ENCODE measurements around the gene CANX. TPM values are rescaled to one million over a fixed set of nuclear protein-coding genes. Genes with fewer than 3 reads are reported as not detected.
A peak's percentile ranks its signal among the peaks of the same experiment; 100 is the strongest.

The CANX gene
- total and polyA plus RNA-seq, 2 of the 13 experiments (the other 11 are each of a cell fraction or from before 2014, with no cell fraction given), result 477 to 680 TPM

DNA sequence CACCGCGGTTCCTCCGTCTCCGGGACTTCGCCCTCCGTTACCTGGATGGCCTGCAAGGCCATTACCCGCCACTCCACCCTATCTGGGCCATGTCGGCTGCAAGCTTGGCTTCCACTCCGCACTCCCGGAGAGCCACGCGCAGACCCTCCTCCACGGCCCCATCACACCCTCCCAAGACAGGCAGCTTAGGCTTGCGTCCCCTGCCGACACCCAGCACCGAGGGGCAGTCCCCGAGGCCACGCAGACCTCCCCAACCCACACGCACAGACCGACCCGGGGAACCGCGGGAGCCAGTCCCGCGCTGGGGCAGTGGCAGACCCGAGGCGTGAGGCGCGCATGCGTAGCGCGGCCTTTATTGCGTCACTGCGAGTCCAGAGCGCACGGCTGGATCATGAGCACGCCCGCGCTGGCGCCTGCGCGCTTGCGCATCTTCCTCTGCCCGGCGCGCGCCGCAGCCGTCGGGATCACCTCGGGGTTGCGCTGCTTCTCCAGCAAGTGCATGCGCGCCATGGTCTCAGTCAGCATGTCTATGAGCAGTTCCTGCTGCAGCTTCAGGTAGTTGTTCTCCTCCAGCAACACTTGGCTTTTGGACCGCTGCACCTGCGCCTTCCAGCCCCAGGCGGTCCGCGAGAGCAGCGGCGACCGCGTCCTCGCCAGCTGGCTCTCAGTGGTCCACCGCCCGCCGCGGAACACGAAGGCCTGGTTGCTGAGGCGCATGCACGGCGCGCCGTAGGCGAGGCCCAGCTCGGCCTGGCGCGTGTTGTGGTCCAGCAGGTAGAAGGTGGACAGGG is 20.3 kb upstream of the CANX start (continued):
- TF ChIP-seq, protein P1, sequence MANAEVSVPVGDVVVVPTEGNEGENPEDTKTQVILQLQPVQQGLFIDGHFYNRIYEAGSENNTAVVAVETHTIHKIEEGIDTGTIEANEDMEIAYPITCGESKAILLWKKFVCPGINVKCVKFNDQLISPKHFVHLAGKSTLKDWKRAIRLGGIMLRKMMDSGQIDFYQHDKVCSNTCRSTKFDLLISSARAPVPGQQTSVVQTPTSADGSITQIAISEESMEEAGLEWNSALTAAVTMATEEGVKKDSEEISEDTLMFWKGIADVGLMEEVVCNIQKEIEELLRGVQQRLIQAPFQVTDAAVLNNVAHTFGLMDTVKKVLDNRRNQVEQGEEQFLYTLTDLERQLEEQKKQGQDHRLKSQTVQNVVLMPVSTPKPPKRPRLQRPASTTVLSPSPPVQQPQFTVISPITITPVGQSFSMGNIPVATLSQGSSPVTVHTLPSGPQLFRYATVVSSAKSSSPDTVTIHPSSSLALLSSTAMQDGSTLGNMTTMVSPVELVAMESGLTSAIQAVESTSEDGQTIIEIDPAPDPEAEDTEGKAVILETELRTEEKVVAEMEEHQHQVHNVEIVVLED (CRISPR knock-in tag; IDR thresholded peaks at IDR 0.05; ENCODE audit: borderline replicate concordance), result peak; percentile 93
- TF ChIP-seq ZNF296 (CRISPR knock-in tag; conservative IDR thresholded peaks at IDR 0.05) (no peak; the same call in 1 of the 2 replicates), NFE2 (CRISPR knock-in tag; IDR thresholded peaks at IDR 0.05) (no peak), POLR2AphosphoS2 (IDR thresholded peaks at IDR 0.05; ENCODE audit: low read depth, low read length) (no peak), FOSL1 (CRISPR knock-in tag; IDR thresholded peaks at IDR 0.05; ENCODE audit: borderline replicate concordance) (no peak), ZBTB7B (CRISPR knock-in tag; IDR thresholded peaks at IDR 0.05) (peak; percentile 85), KAT2B (IDR thresholded peaks at IDR 0.05; ENCODE audit: borderline replicate concordance, low read depth, low read length) (no peak), SKI (IDR thresholded peaks at IDR 0.05; ENCODE audit: partially characterized antibody) (peak; percentile 31), PITX1 (CRISPR knock-in tag; IDR thresholded peaks at IDR 0.05) (peak; percentile 53; the same call in 1 of the 2 replicates), TSC22D2 (CRISPR knock-in tag; IDR thresholded peaks at IDR 0.05; ENCODE audit: borderline replicate concordance) (peak; percentile 14; the same call in 1 of the 2 replicates), IKZF4 (CRISPR knock-in tag; IDR thresholded peaks at IDR 0.05; ENCODE audit: borderline replicate concordance, low read depth, not compliant biosample characterization) (peak; percentile 30), RARA (CRISPR knock-in tag; IDR thresholded peaks at IDR 0.05) (peak; percentile 16; the same call in 1 of the 2 replicates)
- TF ChIP-seq, protein P2, sequence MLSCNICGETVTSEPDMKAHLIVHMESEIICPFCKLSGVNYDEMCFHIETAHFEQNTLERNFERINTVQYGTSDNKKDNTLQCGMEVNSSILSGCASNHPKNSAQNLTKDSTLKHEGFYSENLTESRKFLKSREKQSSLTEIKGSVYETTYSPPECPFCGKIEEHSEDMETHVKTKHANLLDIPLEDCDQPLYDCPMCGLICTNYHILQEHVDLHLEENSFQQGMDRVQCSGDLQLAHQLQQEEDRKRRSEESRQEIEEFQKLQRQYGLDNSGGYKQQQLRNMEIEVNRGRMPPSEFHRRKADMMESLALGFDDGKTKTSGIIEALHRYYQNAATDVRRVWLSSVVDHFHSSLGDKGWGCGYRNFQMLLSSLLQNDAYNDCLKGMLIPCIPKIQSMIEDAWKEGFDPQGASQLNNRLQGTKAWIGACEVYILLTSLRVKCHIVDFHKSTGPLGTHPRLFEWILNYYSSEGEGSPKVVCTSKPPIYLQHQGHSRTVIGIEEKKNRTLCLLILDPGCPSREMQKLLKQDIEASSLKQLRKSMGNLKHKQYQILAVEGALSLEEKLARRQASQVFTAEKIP (CRISPR knock-in tag; IDR thresholded peaks at IDR 0.05; ENCODE audit: borderline replicate concordance), result no peak
- TF ChIP-seq, protein P3, sequence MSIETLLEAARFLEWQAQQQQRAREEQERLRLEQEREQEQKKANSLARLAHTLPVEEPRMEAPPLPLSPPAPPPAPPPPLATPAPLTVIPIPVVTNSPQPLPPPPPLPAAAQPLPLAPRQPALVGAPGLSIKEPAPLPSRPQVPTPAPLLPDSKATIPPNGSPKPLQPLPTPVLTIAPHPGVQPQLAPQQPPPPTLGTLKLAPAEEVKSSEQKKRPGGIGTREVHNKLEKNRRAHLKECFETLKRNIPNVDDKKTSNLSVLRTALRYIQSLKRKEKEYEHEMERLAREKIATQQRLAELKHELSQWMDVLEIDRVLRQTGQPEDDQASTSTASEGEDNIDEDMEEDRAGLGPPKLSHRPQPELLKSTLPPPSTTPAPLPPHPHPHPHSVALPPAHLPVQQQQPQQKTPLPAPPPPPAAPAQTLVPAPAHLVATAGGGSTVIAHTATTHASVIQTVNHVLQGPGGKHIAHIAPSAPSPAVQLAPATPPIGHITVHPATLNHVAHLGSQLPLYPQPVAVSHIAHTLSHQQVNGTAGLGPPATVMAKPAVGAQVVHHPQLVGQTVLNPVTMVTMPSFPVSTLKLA (IDR thresholded peaks at IDR 0.05), result peak; percentile 62
- TF ChIP-seq, protein P4, sequence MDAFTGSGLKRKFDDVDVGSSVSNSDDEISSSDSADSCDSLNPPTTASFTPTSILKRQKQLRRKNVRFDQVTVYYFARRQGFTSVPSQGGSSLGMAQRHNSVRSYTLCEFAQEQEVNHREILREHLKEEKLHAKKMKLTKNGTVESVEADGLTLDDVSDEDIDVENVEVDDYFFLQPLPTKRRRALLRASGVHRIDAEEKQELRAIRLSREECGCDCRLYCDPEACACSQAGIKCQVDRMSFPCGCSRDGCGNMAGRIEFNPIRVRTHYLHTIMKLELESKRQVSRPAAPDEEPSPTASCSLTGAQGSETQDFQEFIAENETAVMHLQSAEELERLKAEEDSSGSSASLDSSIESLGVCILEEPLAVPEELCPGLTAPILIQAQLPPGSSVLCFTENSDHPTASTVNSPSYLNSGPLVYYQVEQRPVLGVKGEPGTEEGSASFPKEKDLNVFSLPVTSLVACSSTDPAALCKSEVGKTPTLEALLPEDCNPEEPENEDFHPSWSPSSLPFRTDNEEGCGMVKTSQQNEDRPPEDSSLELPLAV (CRISPR knock-in tag; conservative IDR thresholded peaks at IDR 0.05; ENCODE audit: low read depth), result no peak; the same call in 1 of the 2 replicates
- TF ChIP-seq, protein P5, sequence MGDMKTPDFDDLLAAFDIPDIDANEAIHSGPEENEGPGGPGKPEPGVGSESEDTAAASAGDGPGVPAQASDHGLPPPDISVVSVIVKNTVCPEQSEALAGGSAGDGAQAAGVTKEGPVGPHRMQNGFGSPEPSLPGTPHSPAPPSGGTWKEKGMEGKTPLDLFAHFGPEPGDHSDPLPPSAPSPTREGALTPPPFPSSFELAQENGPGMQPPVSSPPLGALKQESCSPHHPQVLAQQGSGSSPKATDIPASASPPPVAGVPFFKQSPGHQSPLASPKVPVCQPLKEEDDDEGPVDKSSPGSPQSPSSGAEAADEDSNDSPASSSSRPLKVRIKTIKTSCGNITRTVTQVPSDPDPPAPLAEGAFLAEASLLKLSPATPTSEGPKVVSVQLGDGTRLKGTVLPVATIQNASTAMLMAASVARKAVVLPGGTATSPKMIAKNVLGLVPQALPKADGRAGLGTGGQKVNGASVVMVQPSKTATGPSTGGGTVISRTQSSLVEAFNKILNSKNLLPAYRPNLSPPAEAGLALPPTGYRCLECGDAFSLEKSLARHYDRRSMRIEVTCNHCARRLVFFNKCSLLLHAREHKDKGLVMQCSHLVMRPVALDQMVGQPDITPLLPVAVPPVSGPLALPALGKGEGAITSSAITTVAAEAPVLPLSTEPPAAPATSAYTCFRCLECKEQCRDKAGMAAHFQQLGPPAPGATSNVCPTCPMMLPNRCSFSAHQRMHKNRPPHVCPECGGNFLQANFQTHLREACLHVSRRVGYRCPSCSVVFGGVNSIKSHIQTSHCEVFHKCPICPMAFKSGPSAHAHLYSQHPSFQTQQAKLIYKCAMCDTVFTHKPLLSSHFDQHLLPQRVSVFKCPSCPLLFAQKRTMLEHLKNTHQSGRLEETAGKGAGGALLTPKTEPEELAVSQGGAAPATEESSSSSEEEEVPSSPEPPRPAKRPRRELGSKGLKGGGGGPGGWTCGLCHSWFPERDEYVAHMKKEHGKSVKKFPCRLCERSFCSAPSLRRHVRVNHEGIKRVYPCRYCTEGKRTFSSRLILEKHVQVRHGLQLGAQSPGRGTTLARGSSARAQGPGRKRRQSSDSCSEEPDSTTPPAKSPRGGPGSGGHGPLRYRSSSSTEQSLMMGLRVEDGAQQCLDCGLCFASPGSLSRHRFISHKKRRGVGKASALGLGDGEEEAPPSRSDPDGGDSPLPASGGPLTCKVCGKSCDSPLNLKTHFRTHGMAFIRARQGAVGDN (CRISPR knock-in tag; IDR thresholded peaks at IDR 0.05), result peak; percentile 100
- TF ChIP-seq, protein P6, sequence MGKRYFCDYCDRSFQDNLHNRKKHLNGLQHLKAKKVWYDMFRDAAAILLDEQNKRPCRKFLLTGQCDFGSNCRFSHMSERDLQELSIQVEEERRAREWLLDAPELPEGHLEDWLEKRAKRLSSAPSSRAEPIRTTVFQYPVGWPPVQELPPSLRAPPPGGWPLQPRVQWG (CRISPR knock-in tag; IDR thresholded peaks at IDR 0.05; ENCODE audit: borderline replicate concordance, low read depth), result no peak

All from HepG2 (cell line).